Measurements from ENCODE around the gene PSMD11. TPM values are rescaled to one million over a fixed set of nuclear protein-coding genes. Genes with fewer than 3 reads are reported as not detected.
"Not testable (repeated sequence)": the region's sequence is repeated elsewhere in the genome, so short reads cannot be mapped to it uniquely, and the experiment has no call there.

PSMD11 gene
- total RNA-seq, 3 donors from 2014 or later, result 247 to 270 (median 260) TPM

DNA sequence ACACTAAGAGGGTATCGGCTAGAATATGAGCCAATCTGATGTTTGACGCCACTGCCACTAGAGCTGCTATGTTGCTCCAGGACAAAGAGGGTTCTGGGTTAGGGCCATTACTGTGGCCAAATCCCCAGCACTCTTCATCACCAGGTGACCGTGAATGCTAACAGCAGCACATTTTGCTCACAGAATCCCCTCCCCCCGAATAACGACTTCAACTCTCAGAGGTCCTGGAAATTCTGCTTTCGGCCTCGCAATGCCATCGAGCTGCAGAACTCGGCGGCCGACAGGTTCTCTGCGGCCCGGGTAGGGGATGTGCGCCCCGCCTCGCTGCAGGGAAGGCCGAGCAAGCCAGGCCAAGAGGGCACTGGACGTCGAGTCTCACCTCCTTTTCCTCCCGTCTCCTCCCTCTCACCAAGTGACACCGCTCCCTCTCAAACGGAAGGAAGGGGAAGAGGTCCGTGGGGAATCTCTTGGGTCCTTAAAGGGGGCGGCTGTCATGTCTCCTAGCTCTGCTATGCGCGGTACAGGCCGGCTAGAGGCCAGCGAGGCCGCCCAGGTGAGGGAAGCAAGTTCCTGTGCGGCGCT lies 74.4 kb downstream of the PSMD11 start:
- no peak for ATAC-seq
- no peak for DNase-seq
- Mint-ChIP-seq H3K27me3 (ENCODE audit: low read depth) (no peaks in the 10 kb centered on the region), H3K4me1 (ENCODE audit: low read depth) (peaks cover 74% of the 10 kb centered on the region), H3K36me3 (ENCODE audit: insufficient read depth) (no peaks in the 10 kb centered on the region), H3K9me3 (no peaks in the 10 kb centered on the region), H3K4me3 (peak overlapping the region; percentile 44)

DNA sequence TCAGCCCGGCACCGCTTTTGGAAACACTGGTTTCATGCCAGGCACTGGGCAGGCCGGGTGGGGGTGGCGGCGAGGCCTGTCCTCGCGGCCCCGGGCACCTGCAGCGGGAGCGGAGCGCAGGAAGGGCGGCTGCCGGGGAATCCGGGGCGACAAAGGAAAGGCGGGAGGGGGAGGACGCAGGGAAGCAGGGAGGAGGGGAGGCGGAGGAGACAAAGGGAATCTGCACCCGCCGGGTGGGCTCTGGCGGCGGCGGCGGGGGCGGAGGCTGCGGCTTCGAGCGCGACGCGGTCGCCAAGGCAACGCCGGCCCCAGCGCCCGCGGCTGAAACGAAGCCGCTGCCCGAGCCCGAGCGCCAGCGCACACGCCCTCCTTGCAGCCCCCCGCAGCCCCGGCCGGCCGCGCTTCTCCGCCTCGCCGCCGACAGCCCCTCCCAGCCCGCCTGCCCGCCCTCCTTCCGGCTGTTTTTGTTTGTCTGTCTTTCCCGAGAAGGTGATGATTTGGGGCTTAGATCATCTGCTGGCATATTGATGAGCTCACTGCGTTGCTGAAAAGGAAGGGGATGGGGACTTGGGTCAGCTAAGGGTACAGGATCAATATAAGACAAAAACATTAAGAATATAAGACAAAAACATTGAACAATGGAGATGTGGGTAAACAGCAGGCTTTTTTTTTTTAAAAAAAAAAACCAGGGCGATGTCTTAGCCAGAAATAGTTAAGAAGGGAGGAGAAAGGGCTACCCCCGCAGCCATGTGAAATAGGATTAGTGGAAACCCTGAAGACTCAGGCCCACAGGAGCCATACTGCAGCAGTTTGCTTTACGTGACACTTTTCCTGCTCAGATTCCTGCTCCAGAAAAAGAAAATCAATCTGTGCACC lies 75.2 kb downstream of the PSMD11 start:
- no peaks in the 10 kb centered on the region for H3K27me3 Mint-ChIP-seq (ENCODE audit: low read depth)
- no peaks in the 10 kb centered on the region for H3K9me3 Mint-ChIP-seq
- DNase-seq (peak; percentile 50), ATAC-seq (peak; percentile 4 to 19)
- peaks cover 82% of the 10 kb centered on the region for H3K4me1 Mint-ChIP-seq (ENCODE audit: low read depth)
- H3K4me3 Mint-ChIP-seq, result peak overlapping the region; percentile 78
- no peaks in the 10 kb centered on the region for H3K36me3 Mint-ChIP-seq (ENCODE audit: insufficient read depth)

DNA sequence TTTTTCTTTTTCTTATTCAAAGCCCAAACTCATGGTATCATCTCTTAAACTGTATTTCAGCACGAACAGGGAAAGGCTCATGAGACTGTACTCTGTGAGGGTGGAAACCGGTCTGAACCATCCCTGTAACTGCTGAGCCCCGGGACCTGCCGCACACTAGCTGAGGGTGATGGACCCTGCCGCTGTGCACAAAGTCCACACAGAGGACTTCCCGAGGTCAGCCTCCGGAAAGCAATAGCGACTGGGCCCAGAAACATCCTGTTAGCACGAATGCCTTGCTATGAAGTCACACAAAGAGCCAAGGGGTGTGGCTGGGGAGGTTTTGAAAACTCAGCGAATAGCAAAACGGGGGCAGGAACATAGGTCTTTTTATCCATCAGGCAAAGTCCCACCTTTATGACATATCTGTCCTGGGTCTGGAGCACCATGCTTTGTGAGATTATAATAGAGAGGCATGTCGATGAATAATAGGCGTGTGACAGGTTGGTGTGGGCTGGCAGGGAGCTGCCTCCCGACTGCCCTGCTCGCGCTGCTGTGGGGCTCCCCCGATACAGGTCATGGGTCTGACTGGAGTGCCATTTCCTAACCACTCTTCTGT lies 75.9 kb downstream of the PSMD11 start:
- no peaks in the 10 kb centered on the region for H3K9me3 Mint-ChIP-seq
- H3K4me3 Mint-ChIP-seq, result peak overlapping the region; percentile 78
- H3K27me3 Mint-ChIP-seq (ENCODE audit: low read depth), result no peaks in the 10 kb centered on the region

GRCh38 chr17:32520737-32521404 lies 76.6 kb downstream of the PSMD11 start:
- no peaks in the 10 kb centered on the region for H3K9me3 Mint-ChIP-seq
- peak overlapping the region; percentile 78 for H3K4me3 Mint-ChIP-seq
- DNase-seq (no peak), ATAC-seq (no peak)
- H3K4me1 Mint-ChIP-seq (ENCODE audit: low read depth), result peaks cover 80% of the 10 kb centered on the region
- no peaks in the 10 kb centered on the region for H3K36me3 Mint-ChIP-seq (ENCODE audit: insufficient read depth)
- H3K27me3 Mint-ChIP-seq (ENCODE audit: low read depth), result no peaks in the 10 kb centered on the region

More for the DNA sequence above, 75.9 kb downstream of the PSMD11 start:
- Mint-ChIP-seq H3K4me1 (ENCODE audit: low read depth) (peaks cover 85% of the 10 kb centered on the region), H3K36me3 (ENCODE audit: insufficient read depth) (no peaks in the 10 kb centered on the region)
- DNase-seq (peak; percentile 24), ATAC-seq (peak; percentile 42 to 44)

DNA sequence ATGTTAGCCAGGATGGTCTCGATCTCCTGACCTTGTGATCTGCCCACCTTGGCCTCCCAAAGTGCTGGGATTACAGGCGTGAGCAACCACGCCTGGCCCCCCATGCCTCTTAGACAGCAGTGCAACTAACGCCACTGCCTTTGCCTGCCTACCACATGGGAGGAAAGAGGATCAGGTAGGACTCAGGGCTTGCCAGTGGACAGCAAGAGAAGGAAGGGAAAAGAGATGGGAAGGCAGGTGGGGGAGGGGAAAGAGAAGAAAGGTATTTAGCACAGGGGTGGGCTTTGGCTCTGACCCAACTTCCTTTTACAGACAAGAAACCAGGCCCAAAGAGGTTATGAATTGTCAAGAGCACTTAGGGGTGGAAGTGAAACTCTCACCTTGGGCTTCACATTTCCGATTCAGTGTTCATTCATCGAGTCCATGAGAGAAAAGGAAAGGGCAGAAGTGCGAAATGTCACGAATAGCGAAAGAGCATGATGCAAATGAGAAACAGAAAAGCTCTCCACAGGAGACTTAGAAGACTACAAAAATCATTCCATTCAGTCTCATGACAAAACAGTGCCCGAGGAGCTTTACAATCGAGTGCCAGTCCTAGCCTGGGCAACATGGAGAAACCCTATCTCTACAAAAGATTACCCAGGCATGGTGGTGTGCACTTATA lies 78.8 kb downstream of the PSMD11 start:
- Mint-ChIP-seq H3K27me3 (ENCODE audit: low read depth) (no peaks in the 10 kb centered on the region), H3K4me3 (peak overlapping the region; percentile 46), H3K4me1 (ENCODE audit: low read depth) (peaks cover 73% of the 10 kb centered on the region), H3K9me3 (no peaks in the 10 kb centered on the region), H3K36me3 (ENCODE audit: insufficient read depth) (no peaks in the 10 kb centered on the region)
- ATAC-seq (peak; percentile 64 to 69), DNase-seq (no peak)

GRCh38 chr17:32523827-32524552 lies 79.7 kb downstream of the PSMD11 start:
- ATAC-seq (peak; percentile 51 to 53), DNase-seq (no peak)
- H3K9me3 Mint-ChIP-seq, result no peaks in the 10 kb centered on the region
- no peaks in the 10 kb centered on the region for H3K36me3 Mint-ChIP-seq (ENCODE audit: insufficient read depth)
- H3K4me1 Mint-ChIP-seq (ENCODE audit: low read depth), result peaks cover 73% of the 10 kb centered on the region
- peak overlapping the region; percentile 46 for H3K4me3 Mint-ChIP-seq
- H3K27me3 Mint-ChIP-seq (ENCODE audit: low read depth), result no peaks in the 10 kb centered on the region

GRCh38 chr17:32524553-32524880 lies 80.2 kb downstream of the PSMD11 start:
- not testable (repeated sequence) for H3K36me3 Mint-ChIP-seq (ENCODE audit: insufficient read depth); ATAC-seq; H3K27me3 Mint-ChIP-seq (ENCODE audit: low read depth); H3K9me3 Mint-ChIP-seq; DNase-seq
- H3K4me3 Mint-ChIP-seq, result peak overlapping the region; percentile 46
- H3K4me1 Mint-ChIP-seq (ENCODE audit: low read depth), result peaks cover 75% of the 10 kb centered on the region

DNA sequence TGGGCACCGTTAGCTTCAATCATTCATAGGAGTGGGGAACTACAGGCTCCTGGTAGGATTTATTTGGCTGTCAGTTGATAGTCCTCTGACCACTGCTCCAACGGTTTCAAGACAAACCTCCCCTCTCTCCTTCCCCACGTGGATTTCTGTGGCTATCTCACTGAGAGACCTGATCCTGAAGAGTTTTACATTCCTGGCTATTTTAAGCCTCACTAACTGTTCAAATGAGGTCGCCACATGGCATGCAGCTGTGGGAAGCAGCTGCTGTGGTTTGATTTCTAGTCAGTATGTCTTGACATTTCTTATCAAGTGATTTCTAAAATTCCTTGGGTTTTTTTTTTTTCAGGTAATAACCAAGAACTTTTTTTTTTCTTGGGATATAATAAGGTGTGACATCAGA lies 80.8 kb downstream of the PSMD11 start:
- H3K9me3 Mint-ChIP-seq, result no peaks in the 10 kb centered on the region
- H3K36me3 Mint-ChIP-seq (ENCODE audit: insufficient read depth), result no peaks in the 10 kb centered on the region
- H3K4me3 Mint-ChIP-seq, result peak overlapping the region; percentile 37
- H3K27me3 Mint-ChIP-seq (ENCODE audit: low read depth), result no peaks in the 10 kb centered on the region
- peaks cover 69% of the 10 kb centered on the region for H3K4me1 Mint-ChIP-seq (ENCODE audit: low read depth)
- DNase-seq (no peak), ATAC-seq (no peak)

DNA sequence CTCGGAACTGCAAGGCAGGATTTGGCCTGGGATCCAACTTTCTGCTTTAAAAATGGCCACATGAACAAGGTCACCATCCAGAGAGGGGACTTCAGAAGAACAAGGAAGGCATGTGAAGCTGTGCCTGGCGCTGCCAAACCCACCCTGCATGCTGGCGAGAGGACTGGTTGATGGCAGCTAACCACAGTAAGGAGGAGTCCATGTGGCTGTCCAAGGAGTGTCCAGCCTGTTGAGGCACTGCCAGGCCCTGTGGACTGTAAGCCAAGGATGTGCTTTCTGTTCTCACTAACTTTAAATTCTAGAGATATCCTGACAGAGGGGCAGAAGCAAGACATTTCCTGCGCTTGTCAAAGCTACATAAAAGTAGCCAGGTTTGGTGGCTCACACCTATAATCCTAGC lies 82.8 kb downstream of the PSMD11 start:
- H3K9me3 Mint-ChIP-seq, result no peaks in the 10 kb centered on the region
- DNase-seq (no peak), ATAC-seq (no peak)
- no peaks in the 10 kb centered on the region for H3K36me3 Mint-ChIP-seq (ENCODE audit: insufficient read depth)
- no peaks in the 10 kb centered on the region for H3K27me3 Mint-ChIP-seq (ENCODE audit: low read depth)
- H3K4me3 Mint-ChIP-seq, result no peak overlapping the region
- H3K4me1 Mint-ChIP-seq (ENCODE audit: low read depth), result peaks cover 55% of the 10 kb centered on the region

DNA sequence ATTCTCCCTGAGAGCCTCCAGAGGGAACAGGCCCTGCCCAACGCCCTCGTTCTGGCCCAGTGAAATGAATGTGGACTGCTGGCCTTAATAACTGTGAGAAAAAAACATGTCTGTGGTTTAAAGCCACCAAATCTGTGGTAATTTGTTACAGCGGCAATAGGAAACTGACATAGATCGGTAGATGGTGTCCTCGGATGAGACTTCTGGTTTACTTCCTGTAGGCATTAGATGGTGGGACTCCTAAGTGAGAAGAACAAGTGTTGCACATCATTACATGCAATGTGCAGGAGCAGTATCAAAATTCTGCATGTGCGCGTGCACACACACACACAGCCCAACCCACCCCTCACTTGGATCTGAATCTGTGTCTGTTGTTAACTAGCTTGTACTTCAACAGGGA lies 84.5 kb downstream of the PSMD11 start:
- no peak for ATAC-seq
- Mint-ChIP-seq H3K36me3 (ENCODE audit: insufficient read depth) (no peaks in the 10 kb centered on the region), H3K27me3 (ENCODE audit: low read depth) (no peaks in the 10 kb centered on the region), H3K9me3 (no peaks in the 10 kb centered on the region), H3K4me1 (ENCODE audit: low read depth) (peaks cover 41% of the 10 kb centered on the region), H3K4me3 (no peak overlapping the region)
- DNase-seq, result no peak

- H3K36me3 Mint-ChIP-seq (ENCODE audit: insufficient read depth), result no peaks in the 10 kb centered on the region
- no peak overlapping the region for H3K4me3 Mint-ChIP-seq
- DNase-seq (no peak), ATAC-seq (no peak)
- peaks cover 33% of the 10 kb centered on the region for H3K4me1 Mint-ChIP-seq (ENCODE audit: low read depth)
- H3K9me3 Mint-ChIP-seq, result no peaks in the 10 kb centered on the region
- no peaks in the 10 kb centered on the region for H3K27me3 Mint-ChIP-seq (ENCODE audit: low read depth)
Observed at GRCh38 chr17:32529604-32530003, 85.3 kb downstream of the PSMD11 start.

All from activated T-cell treated with anti-CD3 and anti-CD28 coated beads, Interleukin-2, amount 50 U/mL, for 4 hours (primary cell).